Trophoblast cell (in vitro differentiated cells and primary cell): ENCODE results near the gene VAT1L.

Source experiments
- DNase-seq, 2 donors: peaks; one replicate each; pipeline ENCODE4 v3.0.0-alpha.2; 2016
- H2AFZ ChIP-seq: 2 replicates; pipeline ENCODE4 v1.6.1; 2013; ENCODE audit warnings: low read length, moderate library complexity, mild to moderate bottlenecking; ENCODE audit not compliant: insufficient read depth, poor library complexity
- H2AK5ac ChIP-seq: 2 replicates; pipeline ENCODE4 v1.6.1; 2013; ENCODE audit warnings: mild to moderate bottlenecking, low read length
- H2BK120ac ChIP-seq: 2 replicates; pipeline ENCODE4 v1.6.1; 2013; ENCODE audit warnings: low read length, mild to moderate bottlenecking, moderate library complexity; ENCODE audit not compliant: insufficient read depth, poor library complexity
- H2BK12ac ChIP-seq: 2 replicates; pipeline ENCODE4 v1.6.1; 2013; ENCODE audit warnings: mild to moderate bottlenecking, low read length, moderate library complexity
- H2BK5ac ChIP-seq: 2 replicates; pipeline ENCODE4 v1.6.1; 2013; ENCODE audit warnings: low read length, low read depth, moderate library complexity, mild to moderate bottlenecking; ENCODE audit not compliant: poor library complexity
- H3K14ac ChIP-seq: 2 replicates; pipeline ENCODE4 v1.6.1; 2013; ENCODE audit warnings: mild to moderate bottlenecking, low read length
- H3K18ac ChIP-seq: 2 replicates; pipeline ENCODE4 v1.6.1; 2013; ENCODE audit warnings: mild to moderate bottlenecking, low read length
- H3K23ac ChIP-seq: 2 replicates; pipeline ENCODE4 v1.6.1; 2013; ENCODE audit warnings: low read length
- H3K27ac ChIP-seq: 2 replicates; pipeline ENCODE4 v1.5.1; 2013; ENCODE audit warnings: low read depth, mild to moderate bottlenecking, inconsistent platforms, low read length, moderate library complexity
- H3K27me3 ChIP-seq: 2 replicates; pipeline ENCODE4 v1.6.1; 2013; ENCODE audit warnings: inconsistent platforms, mild to moderate bottlenecking, low read length, moderate library complexity; ENCODE audit not compliant: insufficient read depth
- H3K36me3 ChIP-seq, 2 experiments: 1 replicate in 1 of 2; 2 replicates in 1 of 2; pipeline ENCODE4 v1.6.1; 2013; ENCODE audit warnings: low read length in 2 of 2, mild to moderate bottlenecking in 2 of 2, moderate library complexity in 1 of 2; ENCODE audit not compliant: insufficient read depth in 2 of 2, control insufficient read depth in 1 of 2
- H3K4ac ChIP-seq: 2 replicates; pipeline ENCODE4 v1.6.1; 2013; ENCODE audit warnings: low read depth, mild to moderate bottlenecking, low read length, moderate library complexity
- H3K4me1 ChIP-seq, 2 experiments: 1 replicate in 1 of 2; 2 replicates in 1 of 2; pipeline ENCODE4 v1.6.1; 2013; ENCODE audit warnings: low read length in 2 of 2, mild to moderate bottlenecking in 2 of 2, moderate library complexity in 1 of 2; ENCODE audit not compliant: insufficient read depth in 2 of 2, control insufficient read depth in 1 of 2
- H3K4me2 ChIP-seq: 2 replicates; pipeline ENCODE4 v1.6.1; 2013; ENCODE audit warnings: inconsistent platforms, mild to moderate bottlenecking, low read length, moderate library complexity
- H3K4me3 ChIP-seq: 2 replicates; pipeline ENCODE4 v1.5.1; 2013; ENCODE audit warnings: mild to moderate bottlenecking, low read depth, low read length, inconsistent platforms
- H3K79me1 ChIP-seq: one replicate; pipeline ENCODE4 v1.6.1; 2013; ENCODE audit warnings: low read length
- H3K79me2 ChIP-seq: 2 replicates; pipeline ENCODE4 v1.6.1; 2013; ENCODE audit warnings: low read length, mild to moderate bottlenecking; ENCODE audit not compliant: control insufficient read depth, insufficient read depth, poor library complexity
- H3K9ac ChIP-seq: 2 replicates; pipeline ENCODE4 v1.6.1; 2013; ENCODE audit warnings: mild to moderate bottlenecking, low read length
- H3K9me3 ChIP-seq: 2 replicates; pipeline ENCODE4 v1.6.1; 2013; ENCODE audit warnings: low read depth, mild to moderate bottlenecking, control low read depth, inconsistent platforms, low read length; ENCODE audit not compliant: insufficient read depth
- H4K12ac ChIP-seq: 2 replicates; pipeline ENCODE4 v1.6.1; 2013; ENCODE audit warnings: low read depth, mild to moderate bottlenecking, low read length, moderate library complexity
- H4K8ac ChIP-seq: 2 replicates; pipeline ENCODE4 v1.6.1; 2013; ENCODE audit warnings: low read depth, mild to moderate bottlenecking, low read length, moderate library complexity
- H4K91ac ChIP-seq: one replicate; pipeline ENCODE4 v1.6.1; 2013; ENCODE audit warnings: low read depth, mild to moderate bottlenecking, low read length, moderate library complexity
- WGBS: extraction: QIAGEN DNeasy Blood & Tissue Kit; methylation state at CpG from one replicate; pipeline ENCODE4 v1.1.7; 2013; ENCODE audit warnings: missing lambda C conversion rate; ENCODE audit not compliant: insufficient read length, insufficient coverage; ENCODE audit errors: extremely low coverage; 5-methylcytosine and 5-hydroxymethylcytosine counted together

The VAT1L gene

DNA sequence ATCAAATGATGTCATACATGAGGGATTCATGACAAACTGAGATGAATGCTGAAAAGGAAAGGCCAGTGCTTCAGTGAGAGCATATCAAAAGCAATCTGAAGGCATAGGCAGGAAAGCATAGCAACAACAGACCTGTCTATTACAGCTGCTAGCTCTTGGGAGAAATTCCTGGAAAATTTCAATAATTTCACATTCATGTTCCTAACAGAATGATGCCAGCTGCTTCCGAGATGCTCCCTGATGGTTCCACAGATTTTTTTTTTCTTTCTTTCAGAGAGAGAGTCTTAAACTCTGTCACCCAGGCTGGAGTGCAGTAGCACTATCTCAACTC lies 183.7 kb downstream of the VAT1L start:
- Histone ChIP-seq H3K4ac (no peak overlapping the region), H3K23ac (no peak overlapping the region)
- no CpG with 5 or more reads among the region's 1 CpG for WGBS

DNA sequence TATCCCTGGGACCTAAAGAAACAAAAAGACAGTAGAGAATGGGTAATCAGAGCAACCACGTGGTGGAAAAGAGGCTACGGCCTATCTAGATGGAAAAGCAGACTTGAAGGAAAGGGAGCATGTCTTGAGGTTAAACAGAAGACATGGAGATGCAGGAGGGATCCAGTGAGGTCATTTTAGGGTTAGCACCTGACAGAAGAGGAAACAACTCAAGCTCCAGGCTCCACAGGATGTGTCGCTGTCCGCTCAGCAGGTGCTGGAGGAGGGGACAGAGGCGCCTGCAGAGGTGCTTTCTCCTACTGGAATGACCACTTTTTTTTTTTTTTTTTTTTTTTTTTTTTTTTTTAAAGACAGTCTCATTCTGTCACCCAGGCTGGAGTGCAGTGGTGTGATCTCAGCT lies 186.5 kb downstream of the VAT1L start:
- Histone ChIP-seq H2AK5ac (no peak overlapping the region), H2AFZ (no peak overlapping the region), H3K79me1 (no peaks in the 10 kb centered on the region), H3K4ac (no peak overlapping the region), H3K4me3 (no peak overlapping the region), H3K27me3 (no peaks in the 10 kb centered on the region), H4K12ac (no peak overlapping the region), H3K79me2 (no peaks in the 10 kb centered on the region), H3K18ac (no peak overlapping the region), H2BK120ac (no peak overlapping the region), H3K4me1 (no peaks in the 10 kb centered on the region), H3K27ac (no peak overlapping the region), H4K8ac (no peak overlapping the region), H3K23ac (no peak overlapping the region), H2BK12ac (no peak overlapping the region), H2BK5ac (no peak overlapping the region), H3K9me3 (no peaks in the 10 kb centered on the region), H3K4me2 (no peak overlapping the region), H3K36me3 (no peaks in the 10 kb centered on the region), H4K91ac (no peak overlapping the region), H3K14ac (no peak overlapping the region), H3K9ac (no peak overlapping the region)
- peak in 1 of 2 donors; percentile 26 for DNase-seq
- no CpG with 5 or more reads among the region's 5 CpGs for WGBS

More for the DNA sequence above, 183.7 kb downstream of the VAT1L start:
- no peak overlapping the region for H2AK5ac ChIP-seq
- H4K12ac ChIP-seq, result no peak overlapping the region
- H2BK12ac ChIP-seq, result no peak overlapping the region
- no peak overlapping the region for H3K4me3 ChIP-seq
- no peaks in the 10 kb centered on the region for H3K79me2 ChIP-seq
- H4K8ac ChIP-seq, result no peak overlapping the region
- H3K9ac ChIP-seq, result no peak overlapping the region
- no peak overlapping the region for H2BK5ac ChIP-seq
- no peaks in the 10 kb centered on the region for H3K27me3 ChIP-seq
- no peaks in the 10 kb centered on the region for H3K79me1 ChIP-seq
- H3K36me3 ChIP-seq, result no peaks in the 10 kb centered on the region
- no peak overlapping the region for H3K18ac ChIP-seq
- H2AFZ ChIP-seq, result no peak overlapping the region
- no peaks in the 10 kb centered on the region for H3K4me1 ChIP-seq
- no peak overlapping the region for H3K4me2 ChIP-seq
- no peak overlapping the region for H3K27ac ChIP-seq
- H3K14ac ChIP-seq, result no peak overlapping the region
- no peak overlapping the region for H4K91ac ChIP-seq
- H3K9me3 ChIP-seq, result no peaks in the 10 kb centered on the region
- DNase-seq, result no peak
- no peak overlapping the region for H2BK120ac ChIP-seq

DNA sequence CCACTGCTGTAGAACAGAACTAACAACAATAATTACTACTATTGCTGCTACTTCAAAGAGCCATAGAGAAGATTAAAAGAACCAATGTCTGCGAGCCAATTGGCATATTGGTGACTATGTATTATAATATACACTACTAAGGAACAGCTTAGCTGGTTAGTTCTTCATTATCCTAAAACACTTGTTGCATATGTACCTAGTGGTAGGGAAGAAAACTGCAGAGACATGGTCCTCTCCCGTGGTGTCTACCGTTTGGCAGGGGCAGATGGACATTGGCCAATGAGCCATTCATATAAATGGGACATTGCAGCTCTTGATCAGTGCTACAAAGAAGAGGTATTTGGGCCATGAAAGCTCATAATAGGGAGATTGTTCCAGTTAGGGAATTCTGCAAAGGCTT lies 187.6 kb downstream of the VAT1L start:
- no peak overlapping the region for H3K23ac ChIP-seq
- no peaks in the 10 kb centered on the region for H3K4me1 ChIP-seq
- no peak overlapping the region for H3K18ac ChIP-seq
- no peak overlapping the region for H2BK5ac ChIP-seq
- no peak overlapping the region for H2BK12ac ChIP-seq
- H4K12ac ChIP-seq, result no peak overlapping the region
- no peak overlapping the region for H2BK120ac ChIP-seq
- no peak overlapping the region for H2AFZ ChIP-seq
- no CpG with 5 or more reads among the region's 3 CpGs for WGBS
- no peak overlapping the region for H2AK5ac ChIP-seq
- no peak for DNase-seq
- no peak overlapping the region for H3K4ac ChIP-seq
- no peak overlapping the region for H3K9ac ChIP-seq
- no peaks in the 10 kb centered on the region for H3K9me3 ChIP-seq
- no peaks in the 10 kb centered on the region for H3K27me3 ChIP-seq
- H3K36me3 ChIP-seq, result no peaks in the 10 kb centered on the region
- H3K79me2 ChIP-seq, result no peaks in the 10 kb centered on the region
- no peak overlapping the region for H4K8ac ChIP-seq
- H3K14ac ChIP-seq, result no peak overlapping the region
- no peak overlapping the region for H3K27ac ChIP-seq
- H3K79me1 ChIP-seq, result no peaks in the 10 kb centered on the region
- no peak overlapping the region for H4K91ac ChIP-seq
- H3K4me3 ChIP-seq, result no peak overlapping the region
- no peak overlapping the region for H3K4me2 ChIP-seq

DNA sequence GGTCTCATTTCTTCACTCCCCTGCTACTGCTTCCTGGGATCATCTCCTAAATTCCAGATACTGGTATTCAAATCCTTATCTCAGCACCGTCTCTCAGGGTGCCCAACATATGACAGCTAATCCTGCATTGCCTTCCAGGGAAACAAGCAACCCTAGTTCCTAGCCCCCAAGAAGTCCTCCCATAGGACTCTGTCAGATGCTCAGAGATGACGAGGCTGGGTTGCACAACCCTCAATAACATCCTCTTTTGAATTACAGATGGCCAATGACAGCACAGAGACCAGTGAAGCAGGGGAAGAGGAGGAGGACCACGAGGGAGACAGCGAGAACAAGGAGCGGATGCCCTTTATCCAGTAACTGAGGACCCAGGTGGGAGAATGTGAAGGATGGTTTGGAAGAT lies 189.0 kb downstream of the VAT1L start:
- no peak overlapping the region for H2BK12ac ChIP-seq
- no peak overlapping the region for H2BK120ac ChIP-seq
- H3K79me2 ChIP-seq, result no peaks in the 10 kb centered on the region
- H2BK5ac ChIP-seq, result no peak overlapping the region
- H3K4me3 ChIP-seq, result no peak overlapping the region
- H3K4ac ChIP-seq, result no peak overlapping the region
- no peak overlapping the region for H2AK5ac ChIP-seq
- WGBS, result no CpG with 5 or more reads among the region's 5 CpGs
- H3K9ac ChIP-seq, result no peak overlapping the region
- no peak overlapping the region for H4K8ac ChIP-seq
- H4K91ac ChIP-seq, result no peak overlapping the region
- no peak overlapping the region for H4K12ac ChIP-seq
- no peaks in the 10 kb centered on the region for H3K36me3 ChIP-seq
- H3K23ac ChIP-seq, result no peak overlapping the region
- no peaks in the 10 kb centered on the region for H3K9me3 ChIP-seq
- H2AFZ ChIP-seq, result no peak overlapping the region
- no peak overlapping the region for H3K27ac ChIP-seq
- no peak overlapping the region for H3K4me2 ChIP-seq
- no peak overlapping the region for H3K14ac ChIP-seq
- H3K79me1 ChIP-seq, result no peaks in the 10 kb centered on the region
- no peak overlapping the region for H3K18ac ChIP-seq
- H3K27me3 ChIP-seq, result no peaks in the 10 kb centered on the region
- DNase-seq, result no peak
- no peaks in the 10 kb centered on the region for H3K4me1 ChIP-seq
